Panc1 (cell line): ENCODE data around the gene BEND3. TPM values are rescaled to one million over a fixed set of nuclear protein-coding genes. Genes with fewer than 3 reads are reported as not detected.

Source experiments
- ATAC-seq: fragments of 200-7000 bp; cut with Tn5 transposase; 2 replicates; pipeline ENCODE4 v1.9.1; 2020; ENCODE audit warnings: mild to moderate bottlenecking, moderate library complexity
- BruUV-seq: library from RNA; stranded (reverse); fragments of 400-500 nt; replicated peaks from 2 replicates; lab custom pipeline; 2021; lab: Mats Ljungman, UMichigan
- CTCF ChIA-PET: fragments of 300-600 bp; sonication (Branson Sonifier 250); formaldehyde crosslinking; loops from one replicate; lab custom pipeline; 2022; ENCODE audit warnings: antibody characterized with exemption; lab: Charles Lee
- POLR2A ChIA-PET: fragments of 300-600 bp; sonication (Branson Sonifier 250); formaldehyde crosslinking; loops from one replicate; lab custom pipeline; 2022; ENCODE audit warnings: antibody characterized with exemption; lab: Charles Lee
- DNase-seq: peaks from one replicate; pipeline ENCODE4 v3.0.0-alpha.2; 2010; ENCODE audit warnings: low read depth, low spot score
- H3K27ac ChIP-seq: 2 replicates; pipeline ENCODE4 v1.5.1; 2011; ENCODE audit warnings: mild to moderate bottlenecking, low read length, inconsistent platforms
- H3K27me3 ChIP-seq: fragments of 200-500 bp; sonication (Bioruptor generic); 2 replicates; pipeline ENCODE4 v1.6.0; 2014; ENCODE audit warnings: low read length, inconsistent platforms; ENCODE audit not compliant: control insufficient read depth, insufficient read depth
- H3K36me3 ChIP-seq: fragments of 200-500 bp; sonication (Bioruptor generic); 2 replicates; pipeline ENCODE4 v1.5.1; 2014; ENCODE audit warnings: inconsistent platforms, mild to moderate bottlenecking, low read length, moderate library complexity; ENCODE audit not compliant: control insufficient read depth, insufficient read depth
- H3K4me1 ChIP-seq: 2 replicates; pipeline ENCODE4 v1.5.1; 2011; ENCODE audit warnings: inconsistent platforms, mild to moderate bottlenecking, low read length, moderate library complexity; ENCODE audit not compliant: control insufficient read depth, insufficient read depth
- H3K4me3 ChIP-seq, 2 experiments: 2 replicates each; pipeline ENCODE4 v1.5.1; 2011 to 2012; ENCODE audit warnings: low read depth in 2 of 2, low read length in 2 of 2, mild to moderate bottlenecking in 2 of 2, inconsistent platforms in 1 of 2, moderate library complexity in 1 of 2
- H3K9me3 ChIP-seq: fragments of 200-500 bp; sonication (Bioruptor generic); 2 replicates; pipeline ENCODE4 v1.5.1; 2014; ENCODE audit warnings: low read depth, mild to moderate bottlenecking, inconsistent platforms, low read length, moderate library complexity; ENCODE audit not compliant: control insufficient read depth, insufficient read depth
- POLR2AphosphoS5 ChIP-seq: IDR thresholded peaks from 2 replicates; pipeline ENCODE4 v1.6.1; 2012; ENCODE audit warnings: mild to moderate bottlenecking, low read depth, low read length, moderate library complexity
- SIN3A ChIP-seq: IDR thresholded peaks from 2 replicates; pipeline ENCODE4 v1.6.1; 2012; ENCODE audit warnings: low read depth, mild to moderate bottlenecking, low read length, moderate library complexity, borderline replicate concordance; ENCODE audit not compliant: insufficient read depth
- TCF7L2 ChIP-seq: IDR thresholded peaks from 2 replicates; pipeline ENCODE4 v1.6.1; 2011; ENCODE audit warnings: mild to moderate bottlenecking, low read depth, low read length, inconsistent platforms
- in situ Hi-C: cut with HindIII; loops from 2 replicates; pipeline ENCODE4 v1.10.0; 2016; ENCODE audit warnings: low sequenced_read_pairs, low pct_unique_long_range_greater_than_20kb
- intact Hi-C: fragments of 100-400 bp; cut with micrococcal nuclease; formaldehyde crosslinking; loops from one replicate; pipeline ENCODE4 v1.10.0; 2022; ENCODE audit not compliant: unreplicated experiment
- total RNA-seq: library from RNA; stranded (reverse); gene quantifications from one replicate; pipeline ENCODE4 v1.2.1, GENCODE V29; 2021; ENCODE audit not compliant: unreplicated experiment
- TF ChIP-seq, protein P1 (sequence below), 2 experiments: IDR thresholded peaks; 2 replicates each; pipeline ENCODE4 v1.6.1; 2011 to 2012; ENCODE audit warnings: low read depth in 2 of 2, control low read depth in 1 of 2, low read length in 1 of 2, mild to moderate bottlenecking in 1 of 2, moderate library complexity in 1 of 2; ENCODE audit not compliant: insufficient read depth in 1 of 2
- TF ChIP-seq, protein P2 (sequence below): fragments of 450-650 bp; IDR thresholded peaks from 2 replicates; pipeline ENCODE4 v1.5.1; 2017; ENCODE audit warnings: mild to moderate bottlenecking

BEND3 gene
- total RNA-seq, 1 experiment from 2014 or later: 9.9 TPM

DNA sequence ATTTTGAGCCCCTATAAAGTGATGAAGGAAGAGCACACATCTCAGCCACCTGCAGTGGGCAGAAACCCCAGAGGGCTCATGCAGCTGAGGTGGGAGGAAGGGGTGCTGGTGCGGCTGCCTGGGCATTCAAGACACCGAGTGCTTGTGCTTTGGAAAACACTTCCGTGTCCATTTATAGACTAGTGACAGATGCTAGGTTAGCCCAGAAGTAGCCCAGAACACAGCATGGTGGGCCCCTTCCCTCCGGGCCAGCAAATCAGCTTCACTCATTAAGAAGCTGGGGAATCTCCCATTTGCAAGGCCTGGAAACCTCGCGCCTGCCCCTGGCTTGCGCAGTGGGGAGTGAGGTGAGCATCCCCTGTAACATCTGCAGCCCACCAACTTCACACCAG is 12.9 kb downstream of the BEND3 start:
- ChIA-PET POLR2A (interaction anchor here (0.6 kb wide), 1 partner anchor 12 kb away, joined by 3 read pairs; no protein-coding TSS in a partner anchor), CTCF (no interaction called here)
- TF ChIP-seq, protein P1, sequence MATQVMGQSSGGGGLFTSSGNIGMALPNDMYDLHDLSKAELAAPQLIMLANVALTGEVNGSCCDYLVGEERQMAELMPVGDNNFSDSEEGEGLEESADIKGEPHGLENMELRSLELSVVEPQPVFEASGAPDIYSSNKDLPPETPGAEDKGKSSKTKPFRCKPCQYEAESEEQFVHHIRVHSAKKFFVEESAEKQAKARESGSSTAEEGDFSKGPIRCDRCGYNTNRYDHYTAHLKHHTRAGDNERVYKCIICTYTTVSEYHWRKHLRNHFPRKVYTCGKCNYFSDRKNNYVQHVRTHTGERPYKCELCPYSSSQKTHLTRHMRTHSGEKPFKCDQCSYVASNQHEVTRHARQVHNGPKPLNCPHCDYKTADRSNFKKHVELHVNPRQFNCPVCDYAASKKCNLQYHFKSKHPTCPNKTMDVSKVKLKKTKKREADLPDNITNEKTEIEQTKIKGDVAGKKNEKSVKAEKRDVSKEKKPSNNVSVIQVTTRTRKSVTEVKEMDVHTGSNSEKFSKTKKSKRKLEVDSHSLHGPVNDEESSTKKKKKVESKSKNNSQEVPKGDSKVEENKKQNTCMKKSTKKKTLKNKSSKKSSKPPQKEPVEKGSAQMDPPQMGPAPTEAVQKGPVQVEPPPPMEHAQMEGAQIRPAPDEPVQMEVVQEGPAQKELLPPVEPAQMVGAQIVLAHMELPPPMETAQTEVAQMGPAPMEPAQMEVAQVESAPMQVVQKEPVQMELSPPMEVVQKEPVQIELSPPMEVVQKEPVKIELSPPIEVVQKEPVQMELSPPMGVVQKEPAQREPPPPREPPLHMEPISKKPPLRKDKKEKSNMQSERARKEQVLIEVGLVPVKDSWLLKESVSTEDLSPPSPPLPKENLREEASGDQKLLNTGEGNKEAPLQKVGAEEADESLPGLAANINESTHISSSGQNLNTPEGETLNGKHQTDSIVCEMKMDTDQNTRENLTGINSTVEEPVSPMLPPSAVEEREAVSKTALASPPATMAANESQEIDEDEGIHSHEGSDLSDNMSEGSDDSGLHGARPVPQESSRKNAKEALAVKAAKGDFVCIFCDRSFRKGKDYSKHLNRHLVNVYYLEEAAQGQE (IDR thresholded peaks at IDR 0.05; ENCODE audit: insufficient read depth in 1 of 2, low read depth in 2 of 2, low read length in 1 of 2): no peak
- TF ChIP-seq TCF7L2 (no peak), POLR2AphosphoS5 (no peak), SIN3A (no peak)
- TF ChIP-seq, protein P2, sequence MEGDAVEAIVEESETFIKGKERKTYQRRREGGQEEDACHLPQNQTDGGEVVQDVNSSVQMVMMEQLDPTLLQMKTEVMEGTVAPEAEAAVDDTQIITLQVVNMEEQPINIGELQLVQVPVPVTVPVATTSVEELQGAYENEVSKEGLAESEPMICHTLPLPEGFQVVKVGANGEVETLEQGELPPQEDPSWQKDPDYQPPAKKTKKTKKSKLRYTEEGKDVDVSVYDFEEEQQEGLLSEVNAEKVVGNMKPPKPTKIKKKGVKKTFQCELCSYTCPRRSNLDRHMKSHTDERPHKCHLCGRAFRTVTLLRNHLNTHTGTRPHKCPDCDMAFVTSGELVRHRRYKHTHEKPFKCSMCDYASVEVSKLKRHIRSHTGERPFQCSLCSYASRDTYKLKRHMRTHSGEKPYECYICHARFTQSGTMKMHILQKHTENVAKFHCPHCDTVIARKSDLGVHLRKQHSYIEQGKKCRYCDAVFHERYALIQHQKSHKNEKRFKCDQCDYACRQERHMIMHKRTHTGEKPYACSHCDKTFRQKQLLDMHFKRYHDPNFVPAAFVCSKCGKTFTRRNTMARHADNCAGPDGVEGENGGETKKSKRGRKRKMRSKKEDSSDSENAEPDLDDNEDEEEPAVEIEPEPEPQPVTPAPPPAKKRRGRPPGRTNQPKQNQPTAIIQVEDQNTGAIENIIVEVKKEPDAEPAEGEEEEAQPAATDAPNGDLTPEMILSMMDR: no peak
- Histone ChIP-seq H3K4me3 (no peak overlapping the region), H3K36me3 (no peaks in the 10 kb centered on the region), H3K27ac (no peak overlapping the region), H3K27me3 (no peaks in the 10 kb centered on the region), H3K9me3 (no peaks in the 10 kb centered on the region), H3K4me1 (no peaks in the 10 kb centered on the region)
- DNase-seq (no peak), ATAC-seq (no peak)
- intact Hi-C loops: no loop called here
- in situ Hi-C loops: no loop called here
- no TSS peak for BruUV-seq

DNA sequence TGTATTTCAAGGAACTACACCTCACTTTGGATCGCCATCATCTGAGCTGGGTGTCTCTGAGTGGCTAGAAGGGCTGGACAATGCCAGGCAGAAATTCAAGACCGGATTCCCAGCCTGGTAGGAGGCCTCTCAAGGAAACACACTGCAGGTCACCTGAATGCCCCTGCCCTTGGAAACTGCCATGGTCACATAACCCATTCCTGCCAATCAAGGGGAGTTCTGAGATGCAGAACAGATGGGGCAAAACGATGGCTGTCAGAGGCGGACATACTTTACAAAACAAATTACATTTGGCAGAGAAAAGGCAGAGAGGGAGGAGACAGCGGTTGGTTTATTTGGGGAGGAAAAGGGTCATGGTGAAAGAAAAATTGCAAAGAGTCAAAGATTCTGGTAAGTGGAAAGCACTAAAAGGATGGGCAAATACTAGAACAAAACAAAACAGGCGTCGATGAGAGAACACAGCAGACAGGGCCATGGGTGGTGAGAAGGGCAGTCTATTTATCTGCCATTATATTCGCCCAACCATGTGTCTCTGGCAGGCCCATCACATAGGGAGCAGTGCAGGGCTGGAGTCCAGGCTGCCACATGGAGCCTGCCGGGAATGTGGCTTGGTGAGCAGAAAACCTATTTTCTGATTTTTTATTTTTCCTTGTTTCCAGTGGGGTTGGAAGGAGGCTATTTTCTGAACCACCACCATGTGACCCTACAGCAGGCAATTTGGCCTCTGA is 13.5 kb downstream of the BEND3 start:
- DNase-seq (no peak), ATAC-seq (no peak)
- H3K9me3 ChIP-seq: no peaks in the 10 kb centered on the region
- CTCF ChIA-PET: no interaction called here
- no peak for TF ChIP-seq SIN3A
- TF ChIP-seq, protein P2: no peak
- TF ChIP-seq, protein P1 (IDR thresholded peaks at IDR 0.05; ENCODE audit: insufficient read depth in 1 of 2, low read depth in 2 of 2, low read length in 1 of 2): no peak
- no peak for TF ChIP-seq POLR2AphosphoS5
- TF ChIP-seq TCF7L2: no peak
- no peaks in the 10 kb centered on the region for H3K36me3 ChIP-seq
- H3K27me3 ChIP-seq: no peaks in the 10 kb centered on the region
- no peak overlapping the region for H3K27ac ChIP-seq
- intact Hi-C loops: no loop called here
- no peak overlapping the region for H3K4me3 ChIP-seq
- POLR2A ChIA-PET: interaction anchor here (0.6 kb wide), 1 partner anchor 12 kb away, joined by 3 read pairs; no protein-coding TSS in a partner anchor
- in situ Hi-C loops: no loop called here
- H3K4me1 ChIP-seq: no peaks in the 10 kb centered on the region
- BruUV-seq: no TSS peak
